Upper lobe of left lung (tissue), 6 donors: Measurements from ENCODE around the gene KRT23. TPM values are rescaled to one million over a fixed set of nuclear protein-coding genes. Genes with fewer than 3 reads are reported as not detected.

Experiments
- ATAC-seq, 2 donors: fragments of 200-7000 bp; cut with Tn5 transposase; one replicate each; pipeline ENCODE4 v1.9.1; 2022; ENCODE audit warnings: mild to moderate bottlenecking in 2 of 2, moderate library complexity in 2 of 2; ENCODE audit not compliant: low FRiP score in 2 of 2
- DNase-seq, 2 donors: peaks; one replicate each; pipeline ENCODE4 v3.0.0-alpha.2; 2019 to 2020
- H3K27ac ChIP-seq, 4 donors: fragments of 200-600 bp; sonication (generic); one replicate each; pipeline ENCODE4 v1.5.1; 2016 to 2019
- H3K27me3 ChIP-seq, 4 donors: fragments of 200-600 bp; sonication (generic); one replicate each; pipeline ENCODE4 v1.5.1; 2017 to 2019
- H3K36me3 ChIP-seq, 4 donors: fragments of 200-600 bp; sonication (generic); one replicate each; pipeline ENCODE4 v1.5.1; 2016 to 2019
- H3K4me1 ChIP-seq, 4 donors: fragments of 200-600 bp; sonication (generic); one replicate each; pipeline ENCODE4 v1.5.1; 2018 to 2019
- H3K4me3 ChIP-seq, 4 donors: fragments of 200-600 bp; sonication (generic); one replicate each; pipeline ENCODE4 v1.5.1; 2017 to 2019; ENCODE audit warnings: mild to moderate bottlenecking in 2 of 4, moderate library complexity in 1 of 4
- H3K9me3 ChIP-seq, 4 donors: fragments of 200-600 bp; sonication (generic); one replicate each; pipeline ENCODE4 v1.5.1; 2018 to 2019
- CTCF ChIP-seq, 6 experiments: fragments of 450-650 bp in 4 of 6; fragments of 200-600 bp in 2 of 6; sonication (generic) in 2 of 6; IDR thresholded peaks; one replicate each; pipeline ENCODE4 v1.5.1; 2016 to 2019; ENCODE audit warnings: antibody characterized with exemption in 6 of 6
- EP300 ChIP-seq, 4 donors: sonication (generic); formaldehyde crosslinking; IDR thresholded peaks; one replicate each; pipeline ENCODE4 v1.5.1; 2017; ENCODE audit warnings: antibody characterized with exemption in 4 of 4, control low read depth in 2 of 4
- POLR2A ChIP-seq, 4 donors: fragments of 450-650 bp; IDR thresholded peaks; one replicate each; pipeline ENCODE4 v1.5.1; 2016 to 2017; ENCODE audit warnings: antibody characterized with exemption in 4 of 4, mild to moderate bottlenecking in 2 of 4
- POLR2AphosphoS5 ChIP-seq, 2 donors: sonication (generic); formaldehyde crosslinking; IDR thresholded peaks; one replicate each; pipeline ENCODE4 v1.5.1; 2017; ENCODE audit warnings: antibody characterized with exemption in 2 of 2
- WGBS, 2 donors: methylation state at CpG; one replicate each; pipeline ENCODE4 v1.1.5; 2017 to 2018; 5-methylcytosine and 5-hydroxymethylcytosine counted together
- total RNA-seq, 6 donors: library from RNA; depleted of rRNA in 4 of 6; stranded (reverse); fragments of >200 nt in 4 of 6; gene quantifications; one replicate each; pipeline versions ENCODE4 v1.1.0 to v1.2.1, GENCODE V29; 2016 to 2021
- donor health status: DM: no; HTN: no; CAD: no; lungs with moderate emphysema.
- donor health status: DM: no; HTN: yes; CAD: no; lungs with severe emphysema.

Gene KRT23
- total RNA-seq, 6 donors from 2014 or later = 0.49 to 10.7 (median 3.1) TPM

GRCh38 chr17:40883031-40883430 is 54.4 kb downstream of the KRT23 start:
- H3K27me3 ChIP-seq = no peaks in the 10 kb centered on the region
- TF ChIP-seq POLR2AphosphoS5 (IDR thresholded peaks at IDR 0.05) = no peak
- no peak for TF ChIP-seq POLR2A (IDR thresholded peaks at IDR 0.05)
- no peak for TF ChIP-seq CTCF (IDR thresholded peaks at IDR 0.05)
- TF ChIP-seq EP300 (IDR thresholded peaks at IDR 0.05) = no peak

DNA sequence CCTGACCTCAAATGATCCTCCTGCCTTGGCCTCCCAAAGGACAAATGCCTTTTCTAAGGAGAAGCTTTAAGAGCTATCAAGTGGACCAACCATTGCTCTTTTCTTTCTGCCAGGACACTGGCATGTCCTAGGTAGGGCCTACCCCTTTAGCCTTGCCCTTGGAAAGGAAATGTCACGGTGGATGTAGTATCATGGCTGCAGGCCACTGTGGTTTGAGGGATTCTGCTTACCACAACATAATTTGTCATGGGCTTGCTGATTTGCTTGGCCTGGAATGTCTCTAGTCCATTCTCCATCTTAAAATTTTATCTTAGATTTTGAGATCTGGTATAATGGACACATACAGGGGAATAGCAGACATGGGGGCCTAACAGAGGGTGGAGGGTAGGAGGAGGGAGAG is 58.4 kb downstream of the KRT23 start:
- no peaks in the 10 kb centered on the region for H3K9me3 ChIP-seq
- no peak overlapping the region for H3K27ac ChIP-seq
- H3K27me3 ChIP-seq = no peaks in the 10 kb centered on the region
- 50 to 92% methylated on average over 1 of the region's 1 CpG for WGBS, 2 donors
- no peak for ATAC-seq
- no peaks in the 10 kb centered on the region for H3K36me3 ChIP-seq
- no peak for DNase-seq
- no peaks in the 10 kb centered on the region for H3K4me1 ChIP-seq
- no peak overlapping the region for H3K4me3 ChIP-seq
- TF ChIP-seq POLR2AphosphoS5 (IDR thresholded peaks at IDR 0.05) (no peak), EP300 (IDR thresholded peaks at IDR 0.05) (no peak), CTCF (IDR thresholded peaks at IDR 0.05) (no peak), POLR2A (IDR thresholded peaks at IDR 0.05) (no peak)

More at GRCh38 chr17:40883031-40883430, 54.4 kb downstream of the KRT23 start:
- DNase-seq = no peak
- Histone ChIP-seq H3K36me3 (no peaks in the 10 kb centered on the region), H3K27ac (no peak overlapping the region), H3K9me3 (no peaks in the 10 kb centered on the region), H3K4me1 (peaks cover 0 to under 1% (median 0%) of the 10 kb centered on the region in 4 donors), H3K4me3 (no peak overlapping the region)
- WGBS, 2 donors = 84 to 88% methylated on average over 1 of the region's 1 CpG
- ATAC-seq = no peak

DNA sequence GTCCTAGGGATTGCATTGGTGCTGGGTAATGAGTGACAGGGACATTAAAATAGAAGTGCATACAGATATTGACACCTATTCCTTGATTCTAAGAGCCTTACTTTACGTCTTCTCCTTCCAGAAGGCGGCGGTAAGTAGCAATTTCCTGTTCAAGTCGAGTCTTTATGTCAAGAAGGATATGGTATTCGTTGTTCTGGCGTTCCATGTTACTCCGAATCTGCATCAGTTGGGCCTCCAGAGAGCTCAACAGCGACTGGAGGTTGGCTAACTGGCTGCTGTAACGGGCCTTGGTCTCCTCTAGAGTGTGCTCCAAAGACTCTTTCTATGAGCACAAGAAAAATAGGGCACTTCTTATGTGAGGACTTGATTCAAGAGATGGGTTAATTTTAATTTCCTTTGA is 59.4 kb downstream of the KRT23 start:
- 89 to 92% methylated on average over 9 of the region's 9 CpGs for WGBS, 2 donors
- H3K4me3 ChIP-seq = no peak overlapping the region
- no peak for DNase-seq
- no peaks in the 10 kb centered on the region for H3K9me3 ChIP-seq
- no peaks in the 10 kb centered on the region for H3K27me3 ChIP-seq
- no peaks in the 10 kb centered on the region for H3K4me1 ChIP-seq
- TF ChIP-seq EP300 (IDR thresholded peaks at IDR 0.05) (no peak), POLR2AphosphoS5 (IDR thresholded peaks at IDR 0.05) (no peak), CTCF (IDR thresholded peaks at IDR 0.05) (no peak), POLR2A (IDR thresholded peaks at IDR 0.05) (no peak)
- no peak overlapping the region for H3K27ac ChIP-seq
- H3K36me3 ChIP-seq = no peaks in the 10 kb centered on the region
- no peak for ATAC-seq

DNA sequence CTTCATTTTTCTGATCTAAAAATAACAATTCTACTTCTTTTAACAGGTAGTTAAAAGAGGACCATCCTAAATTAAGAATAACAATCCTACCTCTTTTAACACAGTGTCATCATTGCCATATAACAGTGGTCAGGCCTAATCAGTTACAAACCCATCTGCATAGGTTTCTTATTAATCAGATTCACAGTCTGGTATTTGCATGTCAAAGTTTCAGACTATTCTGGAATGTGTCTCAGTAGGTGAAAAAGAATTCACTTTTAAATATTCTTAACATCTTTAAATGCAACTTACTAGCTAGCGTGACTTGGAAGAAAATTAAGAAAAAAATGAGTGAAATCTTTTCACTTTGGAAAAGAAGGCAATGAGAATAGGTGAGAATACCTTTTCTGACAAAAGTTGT is 63.6 kb downstream of the KRT23 start:
- no peak for TF ChIP-seq POLR2AphosphoS5 (IDR thresholded peaks at IDR 0.05)
- no peak for TF ChIP-seq POLR2A (IDR thresholded peaks at IDR 0.05)
- no peak for TF ChIP-seq CTCF (IDR thresholded peaks at IDR 0.05)
- TF ChIP-seq EP300 (IDR thresholded peaks at IDR 0.05) = no peak

DNA sequence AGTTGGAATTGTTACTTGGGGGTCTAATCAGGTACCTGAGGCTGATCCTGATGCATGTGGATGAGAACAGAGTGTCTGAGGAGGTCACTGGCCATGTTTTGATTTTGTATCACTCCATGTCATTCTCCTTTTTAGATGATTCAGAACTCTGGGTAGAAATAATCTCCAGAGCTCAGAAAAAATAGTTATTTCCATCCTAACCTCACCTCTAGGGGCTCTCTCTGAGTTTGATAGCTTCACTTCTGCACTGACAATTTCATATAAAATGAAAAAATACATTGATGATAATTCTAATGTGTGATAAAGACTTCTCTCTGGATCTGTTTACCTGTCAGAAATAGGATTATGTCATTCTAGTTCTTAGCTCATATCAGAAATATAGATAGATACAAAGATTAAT is 64.2 kb downstream of the KRT23 start:
- H3K9me3 ChIP-seq = no peaks in the 10 kb centered on the region
- no peak overlapping the region for H3K4me3 ChIP-seq
- TF ChIP-seq EP300 (IDR thresholded peaks at IDR 0.05) (no peak), CTCF (IDR thresholded peaks at IDR 0.05) (no peak), POLR2AphosphoS5 (IDR thresholded peaks at IDR 0.05) (no peak), POLR2A (IDR thresholded peaks at IDR 0.05) (no peak)
- no peaks in the 10 kb centered on the region for H3K27me3 ChIP-seq
- H3K36me3 ChIP-seq = no peaks in the 10 kb centered on the region
- no peak overlapping the region for H3K27ac ChIP-seq
- no peaks in the 10 kb centered on the region for H3K4me1 ChIP-seq
- no peak for ATAC-seq
- no peak for DNase-seq

More for the DNA sequence above, 63.6 kb downstream of the KRT23 start:
- DNase-seq (no peak), ATAC-seq (no peak)
- H3K4me1 ChIP-seq = no peaks in the 10 kb centered on the region
- H3K4me3 ChIP-seq = no peak overlapping the region
- WGBS, 2 donors = 60 to 87% methylated on average over 1 of the region's 1 CpG
- H3K27ac ChIP-seq = no peak overlapping the region
- no peaks in the 10 kb centered on the region for H3K9me3 ChIP-seq
- H3K27me3 ChIP-seq = no peaks in the 10 kb centered on the region
- no peaks in the 10 kb centered on the region for H3K36me3 ChIP-seq
